Measurements from ENCODE around the gene KRIT1.
"Not testable (repeated sequence)": the region's sequence is repeated elsewhere in the genome, so short reads cannot be mapped to it uniquely, and the experiment has no call there.

The KRIT1 gene

DNA sequence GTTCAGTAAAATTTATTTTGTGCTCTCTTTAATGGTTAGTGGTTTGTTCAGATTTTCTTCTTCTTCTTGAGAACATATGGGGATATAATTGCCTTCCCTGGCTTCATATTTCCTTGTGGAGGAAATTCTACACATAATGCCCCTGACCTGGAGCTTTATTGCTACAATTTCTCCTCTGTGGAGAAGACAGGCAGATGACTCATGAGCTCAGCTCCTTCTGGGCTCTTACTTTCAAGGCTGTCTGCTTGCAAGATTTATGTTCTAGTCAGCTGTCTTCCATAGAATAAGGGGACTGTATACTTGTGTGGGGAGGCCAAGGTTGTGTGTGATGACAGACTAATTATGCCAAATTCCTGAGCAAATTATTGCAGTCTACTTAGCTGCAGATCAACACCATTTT is 68.4 kb downstream of the KRIT1 start:
- no peak overlapping the region for H3K4me3 ChIP-seq (replicated peaks; ENCODE audit: insufficient read depth, low read length)
- no peaks in the 10 kb centered on the region for H3K27me3 ChIP-seq (ENCODE audit: insufficient read depth, poor library complexity, severe bottlenecking)
- no peak for DNase-seq (ENCODE audit: low read depth in 1 of 2, low spot score in 1 of 2)
- no peak for TF ChIP-seq GABPA (IDR thresholded peaks at IDR 0.05; ENCODE audit: low read depth)
- H3K27ac ChIP-seq (replicated peaks), result no peak overlapping the region

DNA sequence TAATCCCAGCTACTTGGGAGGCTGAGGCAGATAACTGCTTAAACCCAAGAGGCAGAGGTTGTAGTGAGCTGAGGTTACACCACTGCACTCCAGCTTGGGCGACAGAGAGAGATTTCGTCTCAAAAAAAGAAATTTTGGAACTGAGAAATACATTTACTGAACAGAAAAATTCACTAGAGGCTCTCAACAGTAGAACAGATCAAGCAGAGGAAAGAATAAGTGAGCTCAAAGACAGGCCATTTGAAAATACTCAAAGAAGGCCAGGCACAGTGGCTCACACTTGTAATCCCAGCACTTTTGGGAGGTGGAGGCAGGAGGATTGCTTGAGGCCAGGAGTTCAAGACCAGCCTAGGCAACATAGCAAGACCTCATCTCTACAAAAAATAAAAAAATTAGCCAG is 76.2 kb downstream of the KRIT1 start:
- not testable (repeated sequence) for H3K27ac ChIP-seq (replicated peaks); H3K4me3 ChIP-seq (replicated peaks; ENCODE audit: insufficient read depth, low read length); DNase-seq (ENCODE audit: low read depth in 1 of 2, low spot score in 1 of 2); H3K27me3 ChIP-seq (ENCODE audit: insufficient read depth, poor library complexity, severe bottlenecking)

DNA sequence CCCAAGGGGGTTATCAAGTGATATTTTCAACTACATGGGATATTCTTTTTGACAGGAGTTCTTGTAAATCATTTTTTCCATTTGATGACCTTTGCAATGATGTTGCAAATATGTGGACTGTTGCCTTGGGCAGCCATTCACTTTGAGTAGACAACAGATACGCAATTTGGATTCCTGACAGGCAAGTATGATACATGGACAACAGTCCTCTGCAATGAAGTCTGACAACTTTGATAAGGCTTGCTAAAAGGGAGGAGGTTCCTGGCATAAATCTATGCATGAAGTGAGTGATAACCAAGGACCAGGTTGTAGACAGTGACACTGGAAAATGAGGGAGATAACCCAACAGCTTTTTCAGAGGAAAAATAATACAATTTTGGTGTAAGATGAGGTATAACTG is 84.4 kb downstream of the KRIT1 start:
- no peak for TF ChIP-seq GABPA (IDR thresholded peaks at IDR 0.05; ENCODE audit: low read depth)
- no peak for TF ChIP-seq SPI1 (IDR thresholded peaks at IDR 0.05; ENCODE audit: borderline replicate concordance, low read depth)
- TF ChIP-seq, protein P1, sequence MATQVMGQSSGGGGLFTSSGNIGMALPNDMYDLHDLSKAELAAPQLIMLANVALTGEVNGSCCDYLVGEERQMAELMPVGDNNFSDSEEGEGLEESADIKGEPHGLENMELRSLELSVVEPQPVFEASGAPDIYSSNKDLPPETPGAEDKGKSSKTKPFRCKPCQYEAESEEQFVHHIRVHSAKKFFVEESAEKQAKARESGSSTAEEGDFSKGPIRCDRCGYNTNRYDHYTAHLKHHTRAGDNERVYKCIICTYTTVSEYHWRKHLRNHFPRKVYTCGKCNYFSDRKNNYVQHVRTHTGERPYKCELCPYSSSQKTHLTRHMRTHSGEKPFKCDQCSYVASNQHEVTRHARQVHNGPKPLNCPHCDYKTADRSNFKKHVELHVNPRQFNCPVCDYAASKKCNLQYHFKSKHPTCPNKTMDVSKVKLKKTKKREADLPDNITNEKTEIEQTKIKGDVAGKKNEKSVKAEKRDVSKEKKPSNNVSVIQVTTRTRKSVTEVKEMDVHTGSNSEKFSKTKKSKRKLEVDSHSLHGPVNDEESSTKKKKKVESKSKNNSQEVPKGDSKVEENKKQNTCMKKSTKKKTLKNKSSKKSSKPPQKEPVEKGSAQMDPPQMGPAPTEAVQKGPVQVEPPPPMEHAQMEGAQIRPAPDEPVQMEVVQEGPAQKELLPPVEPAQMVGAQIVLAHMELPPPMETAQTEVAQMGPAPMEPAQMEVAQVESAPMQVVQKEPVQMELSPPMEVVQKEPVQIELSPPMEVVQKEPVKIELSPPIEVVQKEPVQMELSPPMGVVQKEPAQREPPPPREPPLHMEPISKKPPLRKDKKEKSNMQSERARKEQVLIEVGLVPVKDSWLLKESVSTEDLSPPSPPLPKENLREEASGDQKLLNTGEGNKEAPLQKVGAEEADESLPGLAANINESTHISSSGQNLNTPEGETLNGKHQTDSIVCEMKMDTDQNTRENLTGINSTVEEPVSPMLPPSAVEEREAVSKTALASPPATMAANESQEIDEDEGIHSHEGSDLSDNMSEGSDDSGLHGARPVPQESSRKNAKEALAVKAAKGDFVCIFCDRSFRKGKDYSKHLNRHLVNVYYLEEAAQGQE (IDR thresholded peaks at IDR 0.05; ENCODE audit: insufficient replicate concordance, low read depth), result no peak
- TF ChIP-seq, protein P2, sequence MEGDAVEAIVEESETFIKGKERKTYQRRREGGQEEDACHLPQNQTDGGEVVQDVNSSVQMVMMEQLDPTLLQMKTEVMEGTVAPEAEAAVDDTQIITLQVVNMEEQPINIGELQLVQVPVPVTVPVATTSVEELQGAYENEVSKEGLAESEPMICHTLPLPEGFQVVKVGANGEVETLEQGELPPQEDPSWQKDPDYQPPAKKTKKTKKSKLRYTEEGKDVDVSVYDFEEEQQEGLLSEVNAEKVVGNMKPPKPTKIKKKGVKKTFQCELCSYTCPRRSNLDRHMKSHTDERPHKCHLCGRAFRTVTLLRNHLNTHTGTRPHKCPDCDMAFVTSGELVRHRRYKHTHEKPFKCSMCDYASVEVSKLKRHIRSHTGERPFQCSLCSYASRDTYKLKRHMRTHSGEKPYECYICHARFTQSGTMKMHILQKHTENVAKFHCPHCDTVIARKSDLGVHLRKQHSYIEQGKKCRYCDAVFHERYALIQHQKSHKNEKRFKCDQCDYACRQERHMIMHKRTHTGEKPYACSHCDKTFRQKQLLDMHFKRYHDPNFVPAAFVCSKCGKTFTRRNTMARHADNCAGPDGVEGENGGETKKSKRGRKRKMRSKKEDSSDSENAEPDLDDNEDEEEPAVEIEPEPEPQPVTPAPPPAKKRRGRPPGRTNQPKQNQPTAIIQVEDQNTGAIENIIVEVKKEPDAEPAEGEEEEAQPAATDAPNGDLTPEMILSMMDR (IDR thresholded peaks at IDR 0.05; ENCODE audit: insufficient read depth, low read length), result no peak
- TF ChIP-seq POLR2AphosphoS5 (IDR thresholded peaks at IDR 0.05; ENCODE audit: low read depth), result no peak
- no peak overlapping the region for H3K27ac ChIP-seq (replicated peaks)
- no peak for DNase-seq (ENCODE audit: low read depth in 1 of 2, low spot score in 1 of 2)
- H3K27me3 ChIP-seq (ENCODE audit: insufficient read depth, poor library complexity, severe bottlenecking), result no peaks in the 10 kb centered on the region
- no peak overlapping the region for H3K4me3 ChIP-seq (replicated peaks; ENCODE audit: insufficient read depth, low read length)

DNA sequence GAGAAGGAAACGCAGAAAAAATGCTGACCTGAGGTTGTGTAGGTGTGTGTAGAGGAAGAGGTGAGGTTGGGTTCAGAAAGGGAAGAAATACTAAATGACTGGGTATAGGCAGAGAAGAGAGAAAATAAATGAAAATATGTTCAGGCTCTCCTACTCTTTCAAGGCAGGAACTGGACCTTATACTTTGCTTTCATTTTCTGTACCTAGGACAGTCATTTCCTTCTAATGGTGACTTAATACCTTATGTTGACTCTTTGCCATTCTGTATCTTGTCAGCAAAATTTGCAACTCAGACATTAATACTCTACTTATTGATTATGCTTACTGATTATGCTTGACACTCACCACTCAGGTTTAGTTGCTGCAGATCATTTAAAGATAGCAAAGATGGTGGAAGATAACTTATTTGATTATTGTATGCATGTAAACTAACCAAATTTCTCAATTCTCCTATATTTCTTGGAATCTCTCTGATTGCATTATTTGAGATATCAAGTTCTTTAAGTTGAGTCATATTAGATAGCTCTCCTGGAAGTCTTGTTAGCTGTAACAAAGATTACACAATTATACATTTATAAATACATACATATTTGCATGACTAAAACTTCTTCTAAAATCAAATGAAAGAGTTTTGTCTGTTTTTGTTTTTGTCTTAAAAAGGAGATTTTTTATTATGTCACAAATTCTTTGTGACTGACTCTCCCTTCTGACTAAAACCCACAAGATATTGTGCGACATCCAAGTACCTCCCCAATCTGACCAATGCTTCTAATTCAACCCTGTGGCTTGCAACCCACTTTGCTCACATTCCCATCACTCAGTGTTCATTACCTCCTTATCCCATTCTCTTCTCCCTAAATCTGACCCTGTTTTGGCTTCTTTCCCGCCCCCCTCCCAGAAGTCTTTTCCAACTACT is 86.8 kb downstream of the KRIT1 start:
- no peak overlapping the region for H3K4me3 ChIP-seq (replicated peaks; ENCODE audit: insufficient read depth, low read length)
- H3K27me3 ChIP-seq (ENCODE audit: insufficient read depth, poor library complexity, severe bottlenecking), result no peaks in the 10 kb centered on the region
- TF ChIP-seq POLR2AphosphoS5 (IDR thresholded peaks at IDR 0.05; ENCODE audit: low read depth), result no peak
- TF ChIP-seq SPI1 (IDR thresholded peaks at IDR 0.05; ENCODE audit: borderline replicate concordance, low read depth), result no peak
- no peak for TF ChIP-seq GABPA (IDR thresholded peaks at IDR 0.05; ENCODE audit: low read depth)
- TF ChIP-seq, protein P2 (IDR thresholded peaks at IDR 0.05; ENCODE audit: insufficient read depth, low read length), result no peak
- TF ChIP-seq, protein P1 (IDR thresholded peaks at IDR 0.05; ENCODE audit: insufficient replicate concordance, low read depth), result no peak
- DNase-seq (ENCODE audit: low read depth in 1 of 2, low spot score in 1 of 2), result no peak
- H3K27ac ChIP-seq (replicated peaks), result no peak overlapping the region

DNA sequence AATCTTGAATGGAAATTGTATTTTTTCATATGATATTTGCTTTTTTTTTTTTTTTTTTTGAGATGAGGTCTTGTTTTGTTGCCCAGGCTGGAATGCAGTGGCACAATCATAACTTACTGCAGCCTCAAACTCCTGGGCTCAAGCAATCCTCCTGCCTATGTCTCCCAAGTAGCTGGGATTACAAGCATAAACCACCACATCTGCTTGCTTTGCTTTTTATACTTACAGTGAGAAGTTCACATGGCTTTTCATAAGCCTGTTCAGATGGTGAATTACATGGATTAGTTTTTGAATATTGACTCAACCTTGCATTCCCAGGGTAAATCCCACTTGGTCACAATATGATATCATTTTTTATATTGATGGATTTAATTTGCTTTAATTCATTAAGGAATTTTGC is 88.7 kb downstream of the KRIT1 start:
- no peak for DNase-seq (ENCODE audit: low read depth in 1 of 2, low spot score in 1 of 2)
- no peaks in the 10 kb centered on the region for H3K27me3 ChIP-seq (ENCODE audit: insufficient read depth, poor library complexity, severe bottlenecking)
- H3K4me3 ChIP-seq (replicated peaks; ENCODE audit: insufficient read depth, low read length), result no peak overlapping the region
- no peak overlapping the region for H3K27ac ChIP-seq (replicated peaks)
- TF ChIP-seq POLR2AphosphoS5 (IDR thresholded peaks at IDR 0.05; ENCODE audit: low read depth) (no peak), SPI1 (IDR thresholded peaks at IDR 0.05; ENCODE audit: borderline replicate concordance, low read depth) (no peak), GABPA (IDR thresholded peaks at IDR 0.05; ENCODE audit: low read depth) (no peak)
- TF ChIP-seq, protein P2 (IDR thresholded peaks at IDR 0.05; ENCODE audit: insufficient read depth, low read length), result no peak
- TF ChIP-seq, protein P1 (IDR thresholded peaks at IDR 0.05; ENCODE audit: insufficient replicate concordance, low read depth), result no peak

Data from HL-60 (cell line).